ENCODE measurements around the gene HCN1.
A peak's percentile ranks its signal among the peaks of the same experiment; 100 is the strongest.
"Not testable (repeated sequence)": the region's sequence is repeated elsewhere in the genome, so short reads cannot be mapped to it uniquely, and the experiment has no call there.

HCN1 gene

GRCh38 chr5:45312627-45313026, 383.6 kb downstream of the HCN1 start:
- DNase-seq: not testable (repeated sequence)

GRCh38 chr5:45295231-45295630, 400.9 kb downstream of the HCN1 start:
- no peak for DNase-seq

- no peak for DNase-seq
Observed at GRCh38 chr5:45288746-45289145, 407.4 kb downstream of the HCN1 start.

- DNase-seq: no peak
Observed at GRCh38 chr5:45284436-45284835, 411.7 kb downstream of the HCN1 start.

GRCh38 chr5:45281081-45281480, 415.1 kb downstream of the HCN1 start:
- DNase-seq: no peak

- no peak for DNase-seq
Observed at GRCh38 chr5:45279109-45279508, 417.1 kb downstream of the HCN1 start.

- no peak for DNase-seq
Observed at GRCh38 chr5:45277860-45278259, 418.3 kb downstream of the HCN1 start.

- no peak for DNase-seq
Observed at GRCh38 chr5:45274241-45274640, 421.9 kb downstream of the HCN1 start.

- no peak for DNase-seq
Observed at GRCh38 chr5:45271626-45272025, 424.6 kb downstream of the HCN1 start.

GRCh38 chr5:45264447-45264846, 431.7 kb downstream of the HCN1 start:
- no peak for DNase-seq

- peak in 1 of 56 donors; percentile 2 for DNase-seq
Observed at GRCh38 chr5:45262061-45262590, 434.1 kb downstream of the HCN1 start.

GRCh38 chr5:45261125-45261524, 435.1 kb downstream of the HCN1 start:
- DNase-seq: no peak

GRCh38 chr5:45260292-45260691, 435.9 kb downstream of the HCN1 start:
- DNase-seq: no peak

GRCh38 chr5:45252978-45253377, 443.2 kb downstream of the HCN1 start:
- no peak for DNase-seq

GRCh38 chr5:45252541-45252940, 443.6 kb downstream of the HCN1 start:
- DNase-seq: no peak

GRCh38 chr5:45225571-45226031, 470.6 kb downstream of the HCN1 start:
- DNase-seq: no peak

- DNase-seq: no peak
Observed at GRCh38 chr5:45205403-45205961, 490.7 kb downstream of the HCN1 start.
